Dedifferentiated amniotic fluid mesenchymal stem cell (primary cell): Measurements from ENCODE around the gene TSPAN16.
"Not testable (repeated sequence)": the region's sequence is repeated elsewhere in the genome, so short reads cannot be mapped to it uniquely, and the experiment has no call there.

Experiments
- DNase-seq: peaks from one replicate; pipeline ENCODE4 v3.0.0-alpha.2; 2016; ENCODE audit errors: extremely low spot score

Gene TSPAN16

DNA sequence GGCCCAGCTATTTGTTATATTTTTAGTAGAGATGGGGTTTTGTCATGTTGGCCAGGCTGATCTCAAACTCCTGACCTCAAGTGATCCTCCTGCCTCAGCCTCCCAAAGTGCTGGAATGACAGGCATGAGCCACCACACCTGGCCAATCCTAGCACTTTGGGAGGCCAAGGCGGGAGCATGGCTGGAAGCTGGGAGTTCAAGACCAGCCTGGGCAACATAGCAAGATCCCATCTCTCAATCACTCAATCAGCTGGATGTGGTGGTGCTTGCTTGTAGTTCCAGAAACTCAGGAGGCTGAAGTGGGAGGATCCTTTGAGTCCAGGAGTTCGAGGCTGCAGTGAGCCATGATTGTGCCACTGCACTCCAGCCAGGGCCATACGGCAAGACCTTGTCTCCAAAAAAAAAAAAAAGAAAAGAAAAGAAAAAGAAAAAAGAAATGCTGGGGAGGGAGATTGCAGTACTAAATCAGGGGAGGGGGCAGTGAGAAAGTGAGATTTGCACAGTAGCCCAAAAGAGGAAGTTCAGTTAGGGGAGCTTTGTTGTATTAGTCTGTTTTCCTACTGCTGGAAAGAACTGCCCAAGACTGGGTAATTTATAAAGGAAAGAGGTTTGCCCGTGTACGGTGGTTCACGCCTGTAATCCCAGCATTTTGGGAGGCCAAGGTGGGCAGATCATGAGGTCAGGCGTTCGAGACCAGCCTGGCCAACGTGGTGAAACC is 24.5 kb downstream of the TSPAN16 start:
- DNase-seq: not testable (repeated sequence)

- DNase-seq: no peak
These were observed 25.5 kb downstream of the TSPAN16 start for GRCh38 chr19:11321191-11322126.

- DNase-seq: no peak
These were observed 26.5 kb downstream of the TSPAN16 start for GRCh38 chr19:11322269-11323024.

DNA sequence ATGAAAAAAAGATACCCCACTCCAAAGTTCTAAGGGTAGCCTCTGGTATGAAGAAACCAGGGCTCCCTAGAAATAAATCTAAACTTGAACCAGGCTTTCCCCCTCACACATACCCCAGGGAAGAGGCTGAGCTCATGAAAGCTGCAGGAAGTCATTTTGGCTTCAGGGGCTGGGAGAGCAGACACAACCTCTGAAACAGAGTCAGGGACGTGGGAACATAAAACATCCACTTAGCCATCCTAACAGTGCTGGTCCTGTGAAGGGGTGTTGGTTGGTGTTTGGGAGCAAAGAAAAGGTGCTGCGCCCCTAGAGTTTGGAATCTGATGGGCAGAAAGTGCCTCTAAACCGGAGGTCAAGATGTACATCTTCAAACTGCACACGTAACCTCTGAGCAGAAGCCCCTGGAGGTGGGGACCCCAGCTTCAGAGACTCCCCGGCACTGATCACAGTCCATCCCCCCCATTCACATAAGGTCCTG is 27.7 kb downstream of the TSPAN16 start:
- DNase-seq: no peak

- DNase-seq: peak; percentile 91
These were observed 28.2 kb downstream of the TSPAN16 start for GRCh38 chr19:11324079-11324661.

DNA sequence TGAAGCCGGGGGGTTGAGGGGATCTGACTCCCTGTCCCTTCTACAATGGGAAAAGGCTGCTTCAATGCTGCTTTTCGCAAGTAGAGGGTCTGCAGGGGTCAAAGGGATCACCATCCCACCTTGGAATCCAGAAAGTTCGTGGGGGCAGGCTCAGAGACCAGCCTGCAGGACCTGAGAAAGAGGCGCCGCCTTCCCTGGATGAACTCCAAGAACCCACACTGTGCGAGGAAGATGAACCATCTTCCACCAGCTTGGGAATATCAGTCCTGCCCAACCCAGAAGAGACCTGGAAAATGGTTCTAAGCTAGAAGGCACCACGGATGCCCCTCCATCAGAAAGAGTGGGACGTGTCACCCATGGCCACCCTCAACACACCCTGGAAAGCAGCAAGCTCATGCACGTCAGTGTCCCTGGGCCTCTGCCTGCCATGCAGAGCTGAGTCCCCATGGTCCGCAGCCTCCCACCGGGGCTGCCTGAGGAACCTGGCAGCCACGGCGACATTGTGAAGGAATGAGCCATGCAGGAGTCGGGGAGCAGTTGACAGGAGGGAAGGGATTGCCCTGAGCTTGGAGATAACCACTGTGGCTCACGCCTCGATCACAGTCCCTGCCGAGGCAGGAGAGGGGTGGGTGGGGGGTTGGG is 28.9 kb downstream of the TSPAN16 start:
- no peak for DNase-seq

GRCh38 chr19:11325544-11325943 is 29.6 kb downstream of the TSPAN16 start:
- DNase-seq: no peak

DNA sequence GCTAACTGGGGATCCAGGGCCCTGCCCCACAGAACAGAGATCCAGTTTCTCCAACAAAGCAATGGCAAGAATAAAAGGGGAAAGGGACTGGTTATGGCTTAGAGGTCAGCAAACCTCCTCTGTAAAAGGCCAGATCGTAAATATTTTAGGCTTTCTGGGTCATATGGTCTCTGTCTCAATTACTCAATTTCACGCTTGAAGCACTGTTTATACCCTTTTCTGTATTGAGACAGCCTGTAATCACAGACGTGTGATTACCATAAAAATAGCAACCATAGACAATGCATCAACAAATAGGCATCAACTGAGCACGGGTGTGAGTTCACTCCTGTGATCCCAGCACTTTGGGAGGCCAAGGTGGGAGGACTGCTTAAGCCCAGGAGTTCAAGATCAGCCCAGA is 34.2 kb downstream of the TSPAN16 start:
- no peak for DNase-seq

DNA sequence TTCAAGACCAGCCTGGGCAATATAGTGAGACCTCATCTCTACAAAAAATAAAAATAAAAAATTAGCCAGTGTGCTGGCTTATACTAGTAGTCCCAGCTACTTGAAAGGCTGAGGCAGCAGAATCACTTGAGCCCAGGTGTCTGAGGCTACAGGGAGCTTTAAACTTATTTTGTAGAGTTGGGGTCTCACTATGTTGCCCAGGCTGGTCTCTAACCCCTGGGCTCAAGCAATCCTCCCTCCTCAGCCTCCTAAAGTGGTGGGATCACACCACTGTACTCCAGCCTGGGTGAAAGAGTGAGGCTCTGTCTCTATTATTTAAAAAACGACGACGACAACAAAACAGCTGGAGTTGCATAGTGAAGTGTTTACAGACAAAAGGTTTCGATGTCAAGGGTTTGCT is 35.5 kb downstream of the TSPAN16 start:
- DNase-seq: no peak

DNA sequence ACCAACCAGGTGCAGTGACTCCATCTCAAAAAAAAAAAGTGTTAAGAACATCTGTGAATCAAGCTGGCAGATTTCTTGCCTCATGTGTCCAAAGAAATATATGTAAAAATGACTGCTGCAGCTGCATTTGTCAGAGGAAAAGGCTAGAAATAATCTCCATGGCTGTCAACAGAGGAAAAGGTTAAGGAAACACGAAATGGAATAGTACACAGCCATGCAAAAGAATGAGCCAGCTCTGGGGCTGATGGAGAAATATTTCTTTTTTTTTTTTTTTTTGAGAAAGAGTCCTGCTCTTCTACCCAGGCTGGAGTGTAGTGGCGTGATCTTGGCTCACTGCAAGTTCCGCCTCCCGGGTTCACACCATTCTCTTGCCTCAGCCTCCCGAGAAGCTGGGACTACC is 36.9 kb downstream of the TSPAN16 start:
- DNase-seq: no peak

GRCh38 chr19:11333838-11334237 is 37.9 kb downstream of the TSPAN16 start:
- not testable (repeated sequence) for DNase-seq

DNA sequence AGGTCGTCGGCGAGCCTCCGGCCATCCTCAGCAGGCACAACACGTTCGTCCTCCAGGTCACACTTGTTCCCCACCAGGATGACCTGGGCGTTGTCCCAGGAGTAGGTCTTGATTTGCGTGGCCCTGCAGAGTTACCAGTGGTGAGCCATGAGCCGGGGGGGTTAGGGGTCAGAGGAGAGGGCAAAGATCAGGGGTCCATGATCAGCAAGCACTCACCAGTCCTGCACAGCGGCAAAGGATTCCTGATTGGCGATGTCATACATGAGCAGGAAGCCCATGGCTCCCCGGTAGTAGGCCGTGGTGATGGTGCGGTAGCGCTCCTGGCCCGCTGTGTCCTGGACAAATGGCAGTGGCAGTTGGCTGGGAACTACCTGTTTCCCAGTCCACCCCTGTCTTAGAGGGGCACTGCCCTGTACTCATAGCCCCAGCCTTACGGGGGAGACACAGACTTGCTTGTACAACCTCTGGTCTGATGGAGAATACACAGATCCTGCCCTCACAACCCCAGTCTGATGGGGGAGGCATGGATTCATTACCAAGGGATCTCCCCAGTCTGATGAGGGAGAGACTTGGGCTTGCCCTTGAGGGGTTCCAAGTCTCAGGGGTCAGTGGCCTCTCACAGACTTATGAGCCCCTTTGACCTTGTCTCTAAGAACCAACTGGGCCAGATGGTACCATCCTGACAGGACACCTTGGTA is 39.6 kb downstream of the TSPAN16 start:
- no peak for DNase-seq

DNA sequence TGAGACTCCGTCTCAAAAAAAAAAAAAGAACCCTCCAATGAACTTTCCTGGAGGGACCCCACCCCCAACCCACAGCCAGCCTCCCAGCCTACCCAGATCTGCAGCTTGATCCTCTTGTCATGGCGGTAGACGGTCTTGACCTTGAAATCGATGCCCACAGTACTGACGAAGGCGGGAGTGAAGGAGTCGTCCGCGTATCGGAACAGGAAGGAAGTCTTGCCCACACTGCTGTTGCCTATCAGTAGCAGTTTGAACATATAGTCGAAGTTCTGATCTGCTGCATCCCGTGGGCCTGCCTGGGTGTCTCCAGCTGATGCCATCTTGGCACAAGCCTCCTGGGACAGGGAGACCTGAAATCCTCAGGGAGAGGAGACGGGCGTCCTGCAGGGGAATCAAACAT is 41.1 kb downstream of the TSPAN16 start:
- no peak for DNase-seq

DNA sequence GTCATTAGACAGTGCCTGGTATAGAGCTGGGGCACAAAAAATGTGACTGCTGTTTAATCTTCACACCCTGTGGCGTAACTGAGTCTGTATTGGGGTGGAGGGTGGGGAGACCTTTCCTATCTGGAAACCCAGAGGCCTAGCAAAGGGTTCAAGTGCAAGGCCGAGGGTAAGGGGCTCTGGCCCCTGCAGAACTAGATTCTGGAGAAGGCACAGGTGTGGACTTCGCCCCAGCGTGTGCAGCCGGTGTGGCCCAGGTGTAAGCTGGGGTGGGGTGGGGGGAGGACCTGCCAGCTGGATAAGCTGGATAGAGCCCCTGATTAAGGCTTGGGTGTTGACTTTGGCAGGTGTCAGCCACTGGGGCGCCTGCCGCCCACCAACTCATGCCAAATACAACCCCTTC is 42.2 kb downstream of the TSPAN16 start:
- DNase-seq: no peak

DNA sequence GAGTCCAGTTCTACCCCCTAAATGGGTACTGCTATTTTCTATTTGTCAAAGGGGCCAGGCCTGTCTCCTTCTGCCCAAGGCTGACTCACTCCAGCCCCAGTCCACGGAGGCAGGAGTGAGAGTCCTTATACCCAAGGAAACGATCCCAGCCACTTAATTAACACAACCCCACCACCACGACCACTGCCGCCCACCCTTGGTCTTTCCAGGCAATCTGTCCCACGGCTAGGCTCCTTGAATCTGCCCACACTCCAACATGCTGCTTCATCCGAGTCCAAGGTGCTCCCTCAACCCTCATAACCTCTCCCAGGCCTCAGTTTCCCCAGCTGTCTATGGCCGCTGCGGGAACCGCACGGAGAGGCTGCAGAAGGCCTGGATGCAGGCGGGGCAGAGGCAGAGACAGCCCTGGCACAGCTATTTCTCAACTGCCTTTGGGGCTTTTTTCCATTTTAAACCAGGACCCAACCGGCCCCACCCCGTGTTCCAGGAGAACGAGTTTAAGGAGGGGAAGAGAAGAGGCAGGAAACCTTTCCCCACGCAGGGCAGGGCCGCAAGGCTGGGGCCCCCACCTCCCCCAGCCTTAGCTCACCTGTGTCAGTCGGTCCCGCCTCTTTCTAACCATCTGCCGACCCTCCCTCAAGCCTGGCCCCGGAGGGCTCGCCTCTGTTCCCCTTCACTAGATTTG is 42.8 kb downstream of the TSPAN16 start:
- DNase-seq: no peak

DNA sequence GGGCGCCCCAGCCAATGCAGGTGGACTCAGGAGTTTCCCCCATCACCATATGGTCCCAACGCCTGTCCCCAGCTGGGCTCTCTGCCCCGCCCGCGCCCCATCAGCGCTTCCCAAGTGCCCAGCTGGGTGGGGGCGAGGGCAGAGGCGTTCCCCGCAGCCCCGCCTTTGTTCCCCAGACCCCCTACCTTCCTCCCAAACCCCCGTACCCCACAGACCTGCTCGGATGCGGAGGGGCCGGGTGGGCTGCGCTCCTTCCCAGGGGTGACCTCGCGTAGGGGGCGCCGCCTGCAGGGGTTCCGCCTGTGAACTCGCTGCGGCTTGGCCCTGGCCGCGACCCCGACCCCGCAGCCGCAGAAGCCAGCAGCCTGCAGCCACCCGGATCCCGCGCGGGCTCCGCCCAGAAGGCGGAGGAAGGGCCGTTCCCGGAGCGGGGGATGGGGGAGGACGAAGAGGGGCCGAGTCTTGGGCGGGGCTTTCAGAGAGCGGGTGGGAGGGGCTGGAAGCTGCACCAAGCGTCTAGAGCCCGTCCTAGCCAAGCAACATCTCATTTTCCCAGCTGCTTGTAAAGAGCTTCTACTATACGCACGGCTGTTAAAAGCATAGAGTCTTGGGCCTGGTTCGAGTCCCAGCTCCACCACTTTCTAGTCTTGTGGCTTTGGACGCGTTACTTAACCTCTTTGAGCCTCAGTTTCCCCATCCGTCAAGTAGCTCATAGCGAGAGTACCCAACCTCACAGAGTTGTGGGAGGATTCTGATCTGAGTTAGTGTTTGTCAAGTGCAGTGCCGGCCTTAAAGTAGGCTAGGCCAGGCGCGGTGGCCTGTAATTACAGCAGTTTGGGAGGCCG is 43.5 kb downstream of the TSPAN16 start, which contains the start of gene RAB3D:
Gene RAB3D, minus strand, starts transcription at position 404 of the 845 bp plus-strand sequence. CDS start 2,258 bp downstream, outside the sequence.
- peak; percentile 53 for DNase-seq

DNA sequence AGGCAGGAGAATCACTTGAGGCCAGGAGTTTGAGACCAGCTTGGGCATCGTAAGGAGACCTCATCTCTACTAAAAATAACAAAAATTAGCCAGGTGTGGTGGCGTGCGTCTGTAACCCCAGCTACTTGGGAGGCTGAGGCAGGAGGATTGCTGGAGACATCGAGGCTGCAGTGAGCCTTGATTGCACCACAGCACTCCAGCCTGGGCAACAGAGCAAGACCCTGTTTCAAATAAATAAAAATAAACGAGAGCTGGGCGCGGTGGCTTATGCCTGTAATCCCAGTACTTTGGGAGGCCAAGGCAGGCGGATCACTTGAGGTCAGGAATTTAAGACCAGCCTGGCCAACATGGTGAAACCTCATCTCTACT is 44.1 kb downstream of the TSPAN16 start:
- not testable (repeated sequence) for DNase-seq

- DNase-seq: no peak
These were observed 46.5 kb downstream of the TSPAN16 start for GRCh38 chr19:11342429-11342828.
